Fibroblast of the conjunctiva (primary cell): ENCODE results near the gene GATA3.
A peak's percentile ranks its signal among the peaks of the same experiment; 100 is the strongest.
"Not testable (repeated sequence)": the region's sequence is repeated elsewhere in the genome, so short reads cannot be mapped to it uniquely, and the experiment has no call there.

ENCODE experiments used
- DNase-seq: peaks from one replicate; pipeline ENCODE4 v3.0.0-alpha.2; 2010; ENCODE audit warnings: low read depth

The GATA3 gene

GRCh38 chr10:8054494-8055407 lies at the start of gene GATA3:
Gene GATA3 (plus strand): TSS chr10:8054688. CDS start chr10:8055656, 968 bp downstream.
- peak; percentile 43 for DNase-seq

GRCh38 chr10:8006274-8006999 lies 48.1 kb upstream of the GATA3 start:
- DNase-seq, result no peak

- DNase-seq, result no peak
Measured at GRCh38 chr10:8009031-8009430, 45.5 kb upstream of the GATA3 start.

GRCh38 chr10:8013006-8013405 lies 41.5 kb upstream of the GATA3 start:
- DNase-seq, result no peak

GRCh38 chr10:8013619-8014018 lies 40.9 kb upstream of the GATA3 start:
- DNase-seq, result no peak

GRCh38 chr10:8014649-8015048 lies 39.8 kb upstream of the GATA3 start:
- DNase-seq, result no peak

GRCh38 chr10:8017277-8017676 lies 37.2 kb upstream of the GATA3 start:
- no peak for DNase-seq

- DNase-seq, result no peak
Measured at GRCh38 chr10:8023321-8023720, 31.2 kb upstream of the GATA3 start.

GRCh38 chr10:8023851-8024250 lies 30.6 kb upstream of the GATA3 start:
- no peak for DNase-seq

- DNase-seq, result no peak
Measured at GRCh38 chr10:8026349-8027259, 27.9 kb upstream of the GATA3 start.

GRCh38 chr10:8031211-8031610 lies 23.3 kb upstream of the GATA3 start:
- not testable (repeated sequence) for DNase-seq

GRCh38 chr10:8032558-8032957 lies 21.9 kb upstream of the GATA3 start:
- DNase-seq, result no peak

GRCh38 chr10:8033812-8034465 lies 20.5 kb upstream of the GATA3 start:
- no peak for DNase-seq

- DNase-seq, result no peak
Measured at GRCh38 chr10:8034466-8035005, 20.0 kb upstream of the GATA3 start.

- no peak for DNase-seq
Measured at GRCh38 chr10:8035006-8035640, 19.4 kb upstream of the GATA3 start.

GRCh38 chr10:8035641-8036470 lies 18.6 kb upstream of the GATA3 start:
- DNase-seq, result no peak

GRCh38 chr10:8036506-8037198 lies 17.8 kb upstream of the GATA3 start:
- DNase-seq, result no peak

GRCh38 chr10:8037199-8037801 lies 17.2 kb upstream of the GATA3 start:
- no peak for DNase-seq
